IMR-90 (cell line): Measurements from ENCODE around the gene ADAMTS9. TPM values are rescaled to one million over a fixed set of nuclear protein-coding genes. Genes with fewer than 3 reads are reported as not detected.

Experiments used
- ATAC-seq: fragments of 200-7000 bp; cut with Tn5 transposase; 2 replicates; pipeline ENCODE4 v1.9.1; 2020; ENCODE audit warnings: low read depth, mild to moderate bottlenecking, moderate library complexity
- BruUV-seq: library from RNA; stranded (reverse); fragments of 400-500 nt; replicated peaks from 2 replicates; lab custom pipeline; 2021; lab: Mats Ljungman, UMichigan
- CTCF ChIA-PET: fragments of 300-600 bp; formaldehyde crosslinking; extraction: SDS; loops from one replicate; lab custom pipeline; 2021; ENCODE audit warnings: antibody characterized with exemption; lab: Yijun Ruan, JAX
- POLR2A ChIA-PET: fragments of 300-600 bp; sonication (Branson Sonifier 250); formaldehyde crosslinking; loops from one replicate; lab custom pipeline; 2022; ENCODE audit warnings: antibody characterized with exemption; ENCODE audit not compliant: unreplicated experiment; lab: Charles Lee
- DNase-seq: peaks from one replicate; pipeline ENCODE4 v3.0.0; 2013
- H2AFZ ChIP-seq: replicated peaks from 2 replicates; pipeline ENCODE3; 2013; ENCODE audit warnings: low read length, mild to moderate bottlenecking; ENCODE audit not compliant: poor library complexity
- H2AK5ac ChIP-seq: 2 replicates; pipeline ENCODE4 v1.6.1; 2013; ENCODE audit warnings: low read depth, low read length, inconsistent platforms
- H2AK9ac ChIP-seq: replicated peaks from 2 replicates; pipeline ENCODE3; 2013; ENCODE audit warnings: mild to moderate bottlenecking, low read depth, low read length, moderate library complexity; ENCODE audit not compliant: poor library complexity
- H2BK120ac ChIP-seq: 2 replicates; pipeline ENCODE4 v1.6.1; 2013; ENCODE audit warnings: low read depth, low read length, inconsistent platforms
- H2BK15ac ChIP-seq: 3 replicates; pipeline ENCODE4 v1.6.1; 2013; ENCODE audit warnings: low read depth, low read length, inconsistent platforms
- H2BK20ac ChIP-seq: 2 replicates; pipeline ENCODE4 v1.6.1; 2013; ENCODE audit warnings: low read depth, mild to moderate bottlenecking, inconsistent platforms, low read length, moderate library complexity
- H2BK5ac ChIP-seq: 2 replicates; pipeline ENCODE4 v1.6.1; 2013; ENCODE audit warnings: mild to moderate bottlenecking, low read depth, low read length, inconsistent platforms; ENCODE audit not compliant: poor library complexity, severe bottlenecking
- H3K14ac ChIP-seq: replicated peaks from 2 replicates; pipeline ENCODE4 v1.6.1; 2013; ENCODE audit warnings: low read depth, low read length, inconsistent platforms
- H3K18ac ChIP-seq: 2 replicates; pipeline ENCODE4 v1.6.1; 2013; ENCODE audit warnings: low read depth, low read length, control low read depth
- H3K23ac ChIP-seq: 2 replicates; pipeline ENCODE4 v1.6.1; 2013; ENCODE audit warnings: low read depth, low read length, inconsistent platforms
- H3K27ac ChIP-seq: 2 replicates; pipeline ENCODE4 v1.5.1; 2013; ENCODE audit warnings: mild to moderate bottlenecking, control low read depth, low read length; ENCODE audit not compliant: insufficient read depth
- H3K27me3 ChIP-seq: 2 replicates; pipeline ENCODE4 v1.6.1; 2013; ENCODE audit warnings: low read length; ENCODE audit not compliant: control insufficient read depth, insufficient read depth
- H3K36me3 ChIP-seq: 2 replicates; pipeline ENCODE4 v1.6.1; 2013; ENCODE audit warnings: low read length, mixed read lengths; ENCODE audit not compliant: control insufficient read depth, insufficient read depth
- H3K4ac ChIP-seq: 2 replicates; pipeline ENCODE4 v1.6.1; 2013; ENCODE audit warnings: low read depth, low read length, inconsistent platforms
- H3K4me1 ChIP-seq: 2 replicates; pipeline ENCODE4 v1.6.1; 2013; ENCODE audit warnings: low read length, mixed read lengths; ENCODE audit not compliant: control insufficient read depth, insufficient read depth
- H3K4me2 ChIP-seq: 2 replicates; pipeline ENCODE4 v1.6.1; 2013; ENCODE audit warnings: low read depth, mild to moderate bottlenecking, control low read depth, low read length, moderate library complexity
- H3K4me3 ChIP-seq: 2 replicates; pipeline ENCODE4 v1.5.1; 2013; ENCODE audit warnings: low read depth, mild to moderate bottlenecking, control low read depth, low read length, moderate library complexity; ENCODE audit not compliant: insufficient read depth
- H3K56ac ChIP-seq: 2 replicates; pipeline ENCODE4 v1.6.1; 2013; ENCODE audit warnings: low read length, inconsistent platforms; ENCODE audit not compliant: insufficient read depth; ENCODE audit errors: extremely low read depth
- H3K79me1 ChIP-seq, 2 experiments: 2 replicates each; pipeline ENCODE4 v1.6.1; 2013; ENCODE audit warnings: low read length in 2 of 2, inconsistent platforms in 1 of 2, low read depth in 1 of 2
- H3K9ac ChIP-seq: 2 replicates; pipeline ENCODE4 v1.6.1; 2013; ENCODE audit warnings: low read depth, low read length, control low read depth
- H3K9me1 ChIP-seq: 2 replicates; pipeline ENCODE4 v1.6.1; 2013; ENCODE audit warnings: low read length, inconsistent platforms; ENCODE audit not compliant: insufficient read depth
- H3K9me3 ChIP-seq: 2 replicates; pipeline ENCODE4 v1.6.1; 2013; ENCODE audit warnings: low read length; ENCODE audit not compliant: control insufficient read depth, insufficient read depth
- H4K20me1 ChIP-seq: 2 replicates; pipeline ENCODE4 v1.6.1; 2013; ENCODE audit warnings: low read length, inconsistent platforms; ENCODE audit not compliant: insufficient read depth
- H4K5ac ChIP-seq: 2 replicates; pipeline ENCODE4 v1.6.1; 2013; ENCODE audit warnings: mild to moderate bottlenecking, low read depth, low read length, control low read depth
- H4K8ac ChIP-seq, 2 experiments: 2 replicates each; pipeline ENCODE4 v1.6.1; 2013; ENCODE audit warnings: low read depth in 2 of 2, low read length in 2 of 2, control low read depth in 1 of 2, inconsistent platforms in 1 of 2
- H4K91ac ChIP-seq: 2 replicates; pipeline ENCODE4 v1.6.1; 2013; ENCODE audit warnings: low read depth, low read length, inconsistent platforms; ENCODE audit not compliant: insufficient read depth
- FOS ChIP-seq: fragments of 150-350 bp; IDR thresholded peaks from 2 replicates; pipeline ENCODE4 v1.6.1; 2016; ENCODE audit warnings: low read depth, low read length
- MAZ ChIP-seq: IDR thresholded peaks from 2 replicates; pipeline ENCODE4 v1.6.1; 2012; ENCODE audit warnings: low read depth, mild to moderate bottlenecking, low read length, improper control_type of control experiment, moderate library complexity, borderline replicate concordance
- MXI1 ChIP-seq: IDR thresholded peaks from 2 replicates; pipeline ENCODE4 v1.6.1; 2012; ENCODE audit warnings: low read depth, mild to moderate bottlenecking, low read length, moderate library complexity, borderline replicate concordance
- POLR2A ChIP-seq: IDR thresholded peaks from 2 replicates; pipeline ENCODE4 v1.6.1; 2012; ENCODE audit warnings: mild to moderate bottlenecking, low read depth, low read length
- RFX5 ChIP-seq: IDR thresholded peaks from 2 replicates; pipeline ENCODE4 v1.8.0; 2012; ENCODE audit warnings: low read depth, mild to moderate bottlenecking, low read length, moderate library complexity
- SMC3 ChIP-seq: fragments of 150-350 bp; IDR thresholded peaks from 2 replicates; pipeline ENCODE4 v1.6.1; 2016; ENCODE audit warnings: low read depth, mild to moderate bottlenecking, antibody characterized with exemption, low read length, moderate library complexity
- WGBS, 2 experiments: methylation state at CpG; one replicate each; pipeline versions ENCODE4 v1.1.5 to v1.1.7; 2013; ENCODE audit warnings: missing lambda C conversion rate in 2 of 2; ENCODE audit not compliant: insufficient read length in 1 of 2; ENCODE audit errors: extremely low coverage in 2 of 2; 5-methylcytosine and 5-hydroxymethylcytosine counted together
- dilution Hi-C: fragments of 300-500 bp; cut with HindIII; formaldehyde crosslinking; loops from one replicate; pipeline ENCODE4 v1.14.3; 2018; ENCODE audit warnings: low sequenced_read_pairs; ENCODE audit not compliant: unreplicated experiment
- in situ Hi-C: fragments of 300-500 bp; cut with MboI; formaldehyde crosslinking; loops from 3 replicates; pipeline ENCODE4 v1.14.3; 2019; ENCODE audit warnings: low sequenced_read_pairs, inconsistent platforms, mixed read lengths
- intact Hi-C: fragments of 100-400 bp; cut with micrococcal nuclease; formaldehyde crosslinking; loops from 2 replicates; pipeline ENCODE4 v1.10.0; 2022
- polyA plus RNA-seq, 3 experiments: library from polyadenylated mRNA; depleted of rRNA; stranded (reverse); fragments of >200 nt; gene quantifications; 2 replicates each; pipeline ENCODE4 v1.2.3, GENCODE V29; 2012; ENCODE audit warnings: low replicate concordance in 1 of 3
- total RNA-seq: library from RNA; depleted of rRNA; stranded (reverse); fragments of >200 nt; gene quantifications from 2 replicates; pipeline ENCODE4 v1.2.3, GENCODE V29; 2012

The ADAMTS9 gene
- total and polyA plus RNA-seq, 2 of the 4 experiments (the other 2 are of a cell fraction): 0.55 to 1.1 TPM

DNA sequence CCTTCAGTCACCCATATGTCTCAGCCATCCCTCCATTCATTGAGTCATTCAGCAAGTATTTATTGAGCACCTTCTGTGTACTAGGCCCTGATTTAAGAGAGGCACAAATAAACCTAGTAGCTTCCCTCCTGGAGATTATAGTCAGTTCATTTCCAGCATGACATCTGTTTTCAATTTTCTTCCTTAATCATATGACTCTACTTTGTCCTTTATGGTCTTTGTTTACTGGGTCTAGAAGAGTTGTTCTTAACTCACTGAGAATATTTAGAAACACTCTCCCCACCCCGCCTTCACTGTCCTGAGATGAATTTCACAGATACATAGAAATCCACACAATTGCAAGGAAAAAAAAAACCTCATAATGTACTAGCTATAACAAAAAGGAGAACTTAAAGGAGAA lies 44.8 kb upstream of the ADAMTS9 start:
- no peaks in the 10 kb centered on the region for H3K79me1 ChIP-seq
- no peak overlapping the region for H3K14ac ChIP-seq
- no peak overlapping the region for H3K4me3 ChIP-seq
- H2AK5ac ChIP-seq: no peak overlapping the region
- H2BK20ac ChIP-seq: no peak overlapping the region
- no peak overlapping the region for H3K18ac ChIP-seq
- dilution Hi-C loops (no loop called here), intact Hi-C loops (no loop called here), in situ Hi-C loops (no loop called here)
- ATAC-seq (peak; percentile 40; the same call in 1 of the 2 replicates), DNase-seq (peak; percentile 2)
- no peak overlapping the region for H2AFZ ChIP-seq
- WGBS, 2 experiments: no CpG with 5 or more reads among the region's 1 CpG
- POLR2A ChIA-PET: interaction anchor here (0.6 kb wide), 1 partner anchor 21 kb away, joined by 3 read pairs; no protein-coding TSS in a partner anchor
- H3K4ac ChIP-seq: no peak overlapping the region
- no peak overlapping the region for H3K27ac ChIP-seq
- H3K4me2 ChIP-seq: no peak overlapping the region
- H2AK9ac ChIP-seq: no peak overlapping the region
- no peak overlapping the region for H2BK5ac ChIP-seq
- H3K4me1 ChIP-seq: no peaks in the 10 kb centered on the region
- H4K91ac ChIP-seq: no peak overlapping the region
- H4K5ac ChIP-seq: no peak overlapping the region
- no peak overlapping the region for H2BK120ac ChIP-seq
- TF ChIP-seq POLR2A (no peak), FOS (no peak), MAZ (no peak), RFX5 (no peak), SMC3 (no peak), MXI1 (no peak)
- H3K9me3 ChIP-seq: no peaks in the 10 kb centered on the region
- H3K9me1 ChIP-seq: no peaks in the 10 kb centered on the region
- CTCF ChIA-PET: interaction anchor here (0.5 kb wide), 2 partner anchors 16 to 81 kb away, joined by 3 read pairs; no protein-coding TSS in a partner anchor
- no peak overlapping the region for H2BK15ac ChIP-seq
- H3K56ac ChIP-seq: no peak overlapping the region
- H3K23ac ChIP-seq: no peak overlapping the region
- H3K27me3 ChIP-seq: no peaks in the 10 kb centered on the region
- BruUV-seq: no TSS peak
- no peaks in the 10 kb centered on the region for H3K36me3 ChIP-seq
- no peak overlapping the region for H4K8ac ChIP-seq
- H4K20me1 ChIP-seq: no peaks in the 10 kb centered on the region
- no peak overlapping the region for H3K9ac ChIP-seq
